HEK293 (cell line): ENCODE data around the gene NDRG4.

Experiments
- BCL11B ChIP-seq: fragments of 450-650 bp; formaldehyde crosslinking; IDR thresholded peaks from 2 replicates; pipeline ENCODE4 v1.5.1; 2016; ENCODE audit warnings: low read depth, missing biosample characterization, missing genetic modification characterization
- CTCF ChIP-seq: fragments of 450-650 bp; formaldehyde crosslinking; IDR thresholded peaks from 2 replicates; pipeline ENCODE4 v1.5.1; 2016; ENCODE audit warnings: missing biosample characterization, missing genetic modification characterization
- ELK4 ChIP-seq: IDR thresholded peaks from 2 replicates; pipeline ENCODE4 v1.6.1; 2011; ENCODE audit warnings: mild to moderate bottlenecking, low read depth, low read length, borderline replicate concordance
- GLI4 ChIP-seq: fragments of 450-650 bp; formaldehyde crosslinking; IDR thresholded peaks from 2 replicates; pipeline ENCODE4 v1.5.1; 2016; ENCODE audit warnings: missing biosample characterization, missing genetic modification characterization
- SETDB1 ChIP-seq: IDR thresholded peaks from one replicate; pipeline ENCODE4 v1.6.1; 2017; ENCODE audit warnings: mild to moderate bottlenecking, low read length, moderate library complexity, mixed read lengths; ENCODE audit not compliant: insufficient read length
- ZBTB8A ChIP-seq: fragments of 450-650 bp; formaldehyde crosslinking; IDR thresholded peaks from 2 replicates; pipeline ENCODE4 v1.5.1; 2016; ENCODE audit warnings: missing biosample characterization, missing genetic modification characterization
- ZNF174 ChIP-seq: fragments of 450-650 bp; formaldehyde crosslinking; IDR thresholded peaks from 2 replicates; pipeline ENCODE4 v1.5.0; 2017; ENCODE audit warnings: missing biosample characterization, mild to moderate bottlenecking, missing genetic modification characterization
- ZNF23 ChIP-seq: fragments of 450-650 bp; formaldehyde crosslinking; IDR thresholded peaks from 2 replicates; pipeline ENCODE4 v1.5.1; 2016; ENCODE audit warnings: missing biosample characterization, missing genetic modification characterization, borderline replicate concordance
- ZNF341 ChIP-seq: fragments of 450-650 bp; formaldehyde crosslinking; IDR thresholded peaks from 2 replicates; pipeline ENCODE4; 2016; ENCODE audit warnings: low read depth, missing biosample characterization, missing genetic modification characterization
- ZNF514 ChIP-seq: fragments of 450-650 bp; formaldehyde crosslinking; IDR thresholded peaks from 2 replicates; pipeline ENCODE4 v1.5.1; 2016; ENCODE audit warnings: missing biosample characterization, missing genetic modification characterization
- ZNF560 ChIP-seq: fragments of 450-650 bp; formaldehyde crosslinking; IDR thresholded peaks from 2 replicates; pipeline ENCODE4 v1.5.1; 2017; ENCODE audit warnings: missing biosample characterization, missing genetic modification characterization, borderline replicate concordance

GRCh38 chr16:58497935-58498334 is 2.0 kb upstream of the NDRG4 start:
- TF ChIP-seq SETDB1 (no peak), GLI4 (tag by site-specific recombination) (no peak), ZNF23 (tag by site-specific recombination) (no peak), ZNF514 (tag by site-specific recombination) (no peak), CTCF (tag by site-specific recombination) (no peak), BCL11B (tag by site-specific recombination) (no peak), ZBTB8A (tag by site-specific recombination) (no peak), ZNF174 (tag by site-specific recombination) (no peak), ZNF341 (tag by site-specific recombination) (no peak), ELK4 (no peak), ZNF560 (tag by site-specific recombination) (no peak)
